ENCODE measurements around the gene NEK6.

DNA sequence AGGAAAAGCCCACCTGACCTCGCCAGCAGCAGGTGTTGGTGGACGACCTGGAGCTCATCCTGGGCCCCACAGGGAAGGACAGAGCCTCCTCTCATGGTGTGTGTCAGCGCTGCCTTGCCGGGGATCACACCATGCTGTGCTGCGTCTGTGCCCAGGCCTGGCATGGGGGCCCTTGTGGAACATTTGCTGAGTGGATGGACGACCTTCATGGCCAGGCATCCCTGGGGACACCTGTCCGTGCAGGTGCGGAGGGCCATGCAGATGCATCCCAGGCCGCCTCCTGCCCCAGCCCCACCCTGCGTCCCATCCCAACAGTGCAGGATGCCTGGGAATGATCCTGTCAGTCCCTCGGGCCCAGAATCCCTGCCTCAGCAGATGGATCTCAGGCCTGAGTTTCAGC is 73.8 kb downstream of the NEK6 start:
- TF ChIP-seq EZH2phosphoT487 (IDR thresholded peaks at IDR 0.05; ENCODE audit: borderline replicate concordance, low read length): no peak
- TF ChIP-seq, protein P1, sequence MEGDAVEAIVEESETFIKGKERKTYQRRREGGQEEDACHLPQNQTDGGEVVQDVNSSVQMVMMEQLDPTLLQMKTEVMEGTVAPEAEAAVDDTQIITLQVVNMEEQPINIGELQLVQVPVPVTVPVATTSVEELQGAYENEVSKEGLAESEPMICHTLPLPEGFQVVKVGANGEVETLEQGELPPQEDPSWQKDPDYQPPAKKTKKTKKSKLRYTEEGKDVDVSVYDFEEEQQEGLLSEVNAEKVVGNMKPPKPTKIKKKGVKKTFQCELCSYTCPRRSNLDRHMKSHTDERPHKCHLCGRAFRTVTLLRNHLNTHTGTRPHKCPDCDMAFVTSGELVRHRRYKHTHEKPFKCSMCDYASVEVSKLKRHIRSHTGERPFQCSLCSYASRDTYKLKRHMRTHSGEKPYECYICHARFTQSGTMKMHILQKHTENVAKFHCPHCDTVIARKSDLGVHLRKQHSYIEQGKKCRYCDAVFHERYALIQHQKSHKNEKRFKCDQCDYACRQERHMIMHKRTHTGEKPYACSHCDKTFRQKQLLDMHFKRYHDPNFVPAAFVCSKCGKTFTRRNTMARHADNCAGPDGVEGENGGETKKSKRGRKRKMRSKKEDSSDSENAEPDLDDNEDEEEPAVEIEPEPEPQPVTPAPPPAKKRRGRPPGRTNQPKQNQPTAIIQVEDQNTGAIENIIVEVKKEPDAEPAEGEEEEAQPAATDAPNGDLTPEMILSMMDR (conservative IDR thresholded peaks at IDR 0.05; ENCODE audit: low read depth, low read length): no peak
